DMS53 (cell line): ENCODE results near the gene SPDYE6.
"Not testable (repeated sequence)": the region's sequence is repeated elsewhere in the genome, so short reads cannot be mapped to it uniquely, and the experiment has no call there.

Source experiments
- DNase-seq: peaks from one replicate; lab custom pipeline; 2025; lab: John Stamatoyannopoulos, UW

The SPDYE6 gene

GRCh38 chr7:102356344-102356743 lies at the start of gene SPDYE6:
SPDYE6 (minus strand) TSS chr7:102356444; CDS start chr7:102356023, 421 bp downstream.
- DNase-seq: not testable (repeated sequence)

- DNase-seq: not testable (repeated sequence)
Observed at GRCh38 chr7:102404862-102405188, 48.6 kb upstream of the SPDYE6 start.

GRCh38 chr7:102404005-102404861 lies 48.0 kb upstream of the SPDYE6 start:
- DNase-seq: peak; percentile 91

GRCh38 chr7:102403563-102403962 lies 47.3 kb upstream of the SPDYE6 start:
- DNase-seq: no peak

GRCh38 chr7:102400360-102400759 lies 44.1 kb upstream of the SPDYE6 start:
- no peak for DNase-seq

GRCh38 chr7:102398543-102398942 lies 42.3 kb upstream of the SPDYE6 start:
- no peak for DNase-seq

GRCh38 chr7:102396710-102397019 lies 40.4 kb upstream of the SPDYE6 start:
- DNase-seq: no peak

- DNase-seq: peak; percentile 97
Observed at GRCh38 chr7:102395873-102396709, 39.8 kb upstream of the SPDYE6 start, which contains the start of gene PRKRIP1. PRKRIP1 (plus strand) TSS chr7:102396363; CDS start chr7:102396412, 49 bp downstream.

GRCh38 chr7:102395592-102395872 lies 39.3 kb upstream of the SPDYE6 start:
- peak; percentile 81 for DNase-seq

- DNase-seq: no peak
Observed at GRCh38 chr7:102393467-102393866, 37.2 kb upstream of the SPDYE6 start.

- DNase-seq: no peak
Observed at GRCh38 chr7:102392330-102392729, 36.1 kb upstream of the SPDYE6 start.

GRCh38 chr7:102390697-102391484 lies 34.6 kb upstream of the SPDYE6 start:
- peak; percentile 96 for DNase-seq

- no peak for DNase-seq
Observed at GRCh38 chr7:102389810-102390209, 33.6 kb upstream of the SPDYE6 start.

GRCh38 chr7:102387064-102387463 lies 30.8 kb upstream of the SPDYE6 start:
- no peak for DNase-seq

- DNase-seq: not testable (repeated sequence)
Observed at GRCh38 chr7:102381696-102382425, 25.6 kb upstream of the SPDYE6 start.

GRCh38 chr7:102380837-102381236 lies 24.6 kb upstream of the SPDYE6 start:
- DNase-seq: not testable (repeated sequence)

- DNase-seq: no peak
Observed at GRCh38 chr7:102376964-102377466, 20.8 kb upstream of the SPDYE6 start.

- DNase-seq: not testable (repeated sequence)
Observed at GRCh38 chr7:102372796-102373195, 16.6 kb upstream of the SPDYE6 start.

GRCh38 chr7:102370038-102370437 lies 13.8 kb upstream of the SPDYE6 start:
- not testable (repeated sequence) for DNase-seq

- DNase-seq: not testable (repeated sequence)
Observed at GRCh38 chr7:102365390-102365789, 9.1 kb upstream of the SPDYE6 start.

GRCh38 chr7:102364394-102364886 lies 8.2 kb upstream of the SPDYE6 start:
- DNase-seq: not testable (repeated sequence)
